ENCODE data around the gene ROCK2.

- TF ChIP-seq GATA2 (IDR thresholded peaks at IDR 0.05; ENCODE audit: low read depth, low read length) = no peak
- no peak for TF ChIP-seq GATA3 (IDR thresholded peaks at IDR 0.05; ENCODE audit: low read depth, low read length)
Measured at GRCh38 chr2:11352781-11353537, 8.5 kb upstream of the ROCK2 start.
